H1 (cell line): ENCODE data around the gene MYO5B. TPM values are rescaled to one million over a fixed set of nuclear protein-coding genes. Genes with fewer than 3 reads are reported as not detected.

ENCODE experiments used
- CTCF ChIA-PET: fragments of 300-600 bp; sonication (Branson Sonifier 250); formaldehyde crosslinking; loops from one replicate; lab custom pipeline; 2021; ENCODE audit not compliant: partially characterized antibody; lab: Charles Lee
- POLR2A ChIA-PET: fragments of 300-600 bp; sonication (Branson Sonifier 250); formaldehyde crosslinking; loops from one replicate; lab custom pipeline; 2021; ENCODE audit warnings: inconsistent platforms; ENCODE audit not compliant: partially characterized antibody; lab: Charles Lee
- DNase-seq, 2 experiments: peaks; one replicate each; pipeline versions ENCODE4 v3.0.0 to v3.0.0-alpha.2; 2010 to 2022; ENCODE audit warnings: low spot score in 2 of 2, low read depth in 1 of 2, mixed read lengths in 1 of 2
- FAIRE-seq: peaks from 2 replicates; lab custom pipeline; 2011; peaks lifted over from hg19 to GRCh38; lab: Jason Lieb, UNC
- H2AFZ ChIP-seq: 2 replicates; pipeline ENCODE4 v1.8.1; 2012; ENCODE audit warnings: low read length, inconsistent platforms
- H2AK5ac ChIP-seq: 2 replicates; pipeline ENCODE4 v1.6.1; 2013; ENCODE audit warnings: low read depth, low read length
- H2BK120ac ChIP-seq: replicated peaks from 2 replicates; pipeline ENCODE3; 2013; ENCODE audit warnings: low read depth, low read length, inconsistent platforms
- H2BK12ac ChIP-seq: 2 replicates; pipeline ENCODE4 v1.6.1; 2013; ENCODE audit warnings: low read depth, low read length
- H2BK15ac ChIP-seq: 2 replicates; pipeline ENCODE4 v1.6.1; 2013; ENCODE audit warnings: low read length
- H2BK20ac ChIP-seq: 2 replicates; pipeline ENCODE4 v1.6.1; 2013; ENCODE audit warnings: low read length
- H2BK5ac ChIP-seq: 2 replicates; pipeline ENCODE4 v1.6.1; 2013; ENCODE audit warnings: low read depth, low read length
- H3K14ac ChIP-seq: 2 replicates; pipeline ENCODE4 v1.6.1; 2013; ENCODE audit warnings: inconsistent platforms; ENCODE audit not compliant: insufficient read length
- H3K18ac ChIP-seq: 2 replicates; pipeline ENCODE4 v1.6.1; 2013; ENCODE audit warnings: low read length; ENCODE audit errors: extremely low read depth
- H3K23ac ChIP-seq: 2 replicates; pipeline ENCODE4 v1.6.1; 2013; ENCODE audit warnings: inconsistent platforms; ENCODE audit not compliant: insufficient read length
- H3K23me2 ChIP-seq: 2 replicates; pipeline ENCODE4 v1.6.1; 2013; ENCODE audit warnings: low read depth, low read length
- H3K27ac ChIP-seq: 2 replicates; pipeline ENCODE4 v1.6.1; 2011; ENCODE audit warnings: low read depth, low read length, inconsistent platforms
- H3K27me3 ChIP-seq, 4 experiments: replicated peaks in 1 of 4; 1 replicate in 1 of 4; 2 replicates in 3 of 4; pipeline versions ENCODE4 v1.6.1 to v1.8.1; 2011 to 2013; ENCODE audit warnings: low read length in 3 of 4, mild to moderate bottlenecking in 3 of 4, inconsistent platforms in 2 of 4, mixed read lengths in 2 of 4, moderate library complexity in 1 of 4; ENCODE audit not compliant: control insufficient read depth in 3 of 4, insufficient read depth in 3 of 4; ENCODE audit errors: extremely low read depth in 1 of 4
- H3K36me3 ChIP-seq, 4 experiments: 2 replicates each; pipeline versions ENCODE4 v1.6.1 to v1.8.1; 2011 to 2013; ENCODE audit warnings: mild to moderate bottlenecking in 4 of 4, low read length in 3 of 4, moderate library complexity in 2 of 4, control low read depth in 1 of 4, inconsistent platforms in 1 of 4; ENCODE audit not compliant: insufficient read depth in 4 of 4, control insufficient read depth in 2 of 4
- H3K4ac ChIP-seq: replicated peaks from 2 replicates; pipeline ENCODE3; 2013; ENCODE audit warnings: low read length, low read depth, mixed read lengths, inconsistent platforms; ENCODE audit not compliant: insufficient read length
- H3K4me1 ChIP-seq, 4 experiments: replicated peaks in 1 of 4; 1 replicate in 1 of 4; 2 replicates in 3 of 4; pipeline versions ENCODE4 v1.6.1 to v1.8.1; 2011 to 2013; ENCODE audit warnings: low read length in 3 of 4, inconsistent platforms in 2 of 4, mixed read lengths in 1 of 4; ENCODE audit not compliant: insufficient read depth in 4 of 4, control insufficient read depth in 3 of 4
- H3K4me2 ChIP-seq, 2 experiments: 2 replicates each; pipeline versions ENCODE4 v1.6.1 to v1.8.1; 2011 to 2013; ENCODE audit warnings: low read depth in 2 of 2, low read length in 2 of 2, control low read depth in 1 of 2, inconsistent platforms in 1 of 2, mild to moderate bottlenecking in 1 of 2; ENCODE audit not compliant: insufficient read depth in 1 of 2
- H3K4me3 ChIP-seq, 4 experiments: fragments of 200-600, 300-600 bp in 1 of 4; sonication (generic), shearing (Covaris generic), sonication (Bioruptor Twin) in 1 of 4; 2 replicates each; pipeline versions ENCODE4 v1.5.1 to v1.8.1; 2011 to 2016; ENCODE audit warnings: low read length in 4 of 4, low read depth in 3 of 4, control low read depth in 2 of 4, inconsistent platforms in 2 of 4, mild to moderate bottlenecking in 2 of 4, mixed read lengths in 1 of 4, moderate library complexity in 1 of 4; ENCODE audit not compliant: insufficient read depth in 2 of 4; ENCODE audit errors: extremely low read depth in 1 of 4
- H3K56ac ChIP-seq: replicated peaks from 2 replicates; pipeline ENCODE3; 2013; ENCODE audit warnings: low read depth, mild to moderate bottlenecking, mixed read lengths, low read length, inconsistent platforms; ENCODE audit not compliant: insufficient read length
- H3K79me1 ChIP-seq: 2 replicates; pipeline ENCODE4 v1.6.1; 2013; ENCODE audit warnings: low read depth, low read length, control low read depth
- H3K79me2 ChIP-seq, 2 experiments: 2 replicates each; pipeline versions ENCODE4 v1.6.1 to v1.8.1; 2012 to 2013; ENCODE audit warnings: low read length in 2 of 2, mild to moderate bottlenecking in 2 of 2, inconsistent platforms in 1 of 2; ENCODE audit not compliant: insufficient read depth in 2 of 2, control insufficient read depth in 1 of 2
- H3K9ac ChIP-seq, 4 experiments: replicated peaks in 1 of 4; 1 replicate in 1 of 4; 2 replicates in 3 of 4; pipeline versions ENCODE4 v1.6.1 to v1.8.1; 2011 to 2013; ENCODE audit warnings: low read depth in 3 of 4, low read length in 3 of 4, control low read depth in 2 of 4, mild to moderate bottlenecking in 2 of 4, moderate library complexity in 2 of 4, inconsistent platforms in 1 of 4; ENCODE audit errors: extremely low read depth in 1 of 4
- H3K9me3 ChIP-seq, 2 experiments: 2 replicates each; pipeline versions ENCODE4 v1.6.1 to v1.8.1; 2012 to 2013; ENCODE audit warnings: mild to moderate bottlenecking in 2 of 2, moderate library complexity in 2 of 2, control low read depth in 1 of 2, inconsistent platforms in 1 of 2, low read depth in 1 of 2, low read length in 1 of 2, mixed read lengths in 1 of 2; ENCODE audit not compliant: insufficient read depth in 2 of 2
- H4K20me1 ChIP-seq, 2 experiments: replicated peaks in 1 of 2; 2 replicates each; pipeline versions ENCODE3 to v1.8.1; 2011 to 2013; ENCODE audit warnings: inconsistent platforms in 2 of 2, low read length in 2 of 2, mild to moderate bottlenecking in 1 of 2; ENCODE audit not compliant: insufficient read depth in 2 of 2, control insufficient read depth in 1 of 2
- H4K5ac ChIP-seq: 2 replicates; pipeline ENCODE4 v1.6.1; 2013; ENCODE audit warnings: low read length, low read depth, mixed read lengths, inconsistent platforms; ENCODE audit not compliant: insufficient read length
- H4K8ac ChIP-seq: 2 replicates; pipeline ENCODE4 v1.8.0; 2013; ENCODE audit warnings: mild to moderate bottlenecking, moderate library complexity, low read length, inconsistent platforms; ENCODE audit not compliant: insufficient read depth; ENCODE audit errors: extremely low read depth
- H4K91ac ChIP-seq: replicated peaks from 2 replicates; pipeline ENCODE3; 2013; ENCODE audit warnings: low read length, mixed read lengths, inconsistent platforms; ENCODE audit not compliant: insufficient read length
- ATF3 ChIP-seq: IDR thresholded peaks from 2 replicates; pipeline ENCODE4 v1.6.1; 2011; ENCODE audit warnings: low read depth, mild to moderate bottlenecking, low read length; ENCODE audit not compliant: insufficient read depth
- CBX5 ChIP-seq: fragments of 300-800, 300-1000 bp; sonication (generic); IDR thresholded peaks from 2 replicates; pipeline ENCODE4 v1.7.1; 2016; ENCODE audit warnings: antibody characterized with exemption, low read length, low read depth
- CHD2 ChIP-seq: IDR thresholded peaks from 2 replicates; pipeline ENCODE4 v1.6.1; 2012; ENCODE audit warnings: low read length, improper control_type of control experiment
- HDAC2 ChIP-seq, 2 experiments: fragments of 300-600 bp in 1 of 2; sonication (generic) in 1 of 2; IDR thresholded peaks; 2 replicates each; pipeline ENCODE4 v1.6.1; 2011 to 2012; ENCODE audit warnings: low read depth in 2 of 2, low read length in 2 of 2, mild to moderate bottlenecking in 2 of 2, moderate library complexity in 2 of 2, borderline replicate concordance in 1 of 2, inconsistent platforms in 1 of 2
- KDM4A ChIP-seq: IDR thresholded peaks from one replicate; pipeline ENCODE4 v1.7.1; 2012; ENCODE audit warnings: low read depth, mild to moderate bottlenecking, moderate library complexity, low read length, inconsistent platforms; ENCODE audit not compliant: severe bottlenecking
- SIRT6 ChIP-seq: IDR thresholded peaks from one replicate; pipeline ENCODE4 v1.7.1; 2012; ENCODE audit warnings: low read length, inconsistent platforms
- TEAD4 ChIP-seq: IDR thresholded peaks from 2 replicates; pipeline ENCODE4 v1.6.1; 2012; ENCODE audit warnings: low read depth, low read length, inconsistent platforms, mixed read lengths
- WGBS, 2 experiments: shearing (Covaris generic) in 1 of 2; methylation state at CpG; one replicate each; pipeline versions ENCODE4 v1.1.6 to v1.1.7; 2013 to 2015; ENCODE audit warnings: low lambda C conversion rate in 2 of 2, mixed read lengths in 2 of 2, inconsistent platforms in 1 of 2, low coverage in 1 of 2, missing lambda C conversion rate in 1 of 2; ENCODE audit not compliant: insufficient replicate concordance in 2 of 2, insufficient coverage in 1 of 2, insufficient read length in 1 of 2; ENCODE audit errors: extremely low coverage in 1 of 2, missing lambda C conversion rate in 1 of 2; 5-methylcytosine and 5-hydroxymethylcytosine counted together
- polyA plus RNA-seq, 7 experiments: library from polyadenylated mRNA; depleted of rRNA in 3 of 7; stranded (reverse) in 5 of 7; unstranded in 2 of 7; fragments of >200 nt in 5 of 7; fragments of 200-250 nt in 2 of 7; gene quantifications; 1 replicate in 5 of 7; 2 replicates in 1 of 7; 4 replicates in 1 of 7; pipeline versions ENCODE4 v1.2.1 to v1.2.3, GENCODE V29; 2011 to 2013; ENCODE audit warnings: missing spikeins in 2 of 7, mixed read lengths in 2 of 7
- total RNA-seq: library from RNA; stranded (reverse); fragmentation: NEBNext Ultra II Directional; extraction: Animal tissue kit (Norgen Biotek cat#: 25700); gene quantifications from 2 replicates; pipeline ENCODE4 v1.2.1, GENCODE V29; 2021

MYO5B gene
- total and polyA plus RNA-seq, 2 of the 8 experiments (the other 6 are each of a cell fraction or from before 2014, with no cell fraction given): 6.4 to 7.7 TPM

- Histone ChIP-seq H3K36me3 (no peaks in the 10 kb centered on the region), H3K9ac (no peak overlapping the region)
These were observed 284.0 kb downstream of the MYO5B start for GRCh38 chr18:49910986-49911385.

More at GRCh38 chr18:49910986-49911385, 284.0 kb downstream of the MYO5B start:
- WGBS, 2 experiments: 78% methylated on average over 2 of the region's 2 CpGs; no CpG with 5 or more reads in 1 of the 2 experiments
- Histone ChIP-seq H3K18ac (no peak overlapping the region), H3K56ac (no peak overlapping the region), H3K4ac (no peak overlapping the region), H2BK12ac (no peak overlapping the region), H3K27me3 (peaks cover 0 to 2% (median 0%) of the 10 kb centered on the region in 4 experiments; a peak in 3 of 7 replicates), H4K20me1 (no peaks in the 10 kb centered on the region), H2BK20ac (no peak overlapping the region), H3K4me3 (no peak overlapping the region), H4K8ac (no peak overlapping the region), H2BK120ac (no peak overlapping the region), H4K5ac (no peak overlapping the region), H2BK15ac (no peak overlapping the region), H3K79me2 (no peaks in the 10 kb centered on the region), H3K9me3 (peaks cover 0 to 4% of the 10 kb centered on the region in 2 experiments; a peak in 1 of 4 replicates), H3K79me1 (no peaks in the 10 kb centered on the region), H3K14ac (no peak overlapping the region), H2AK5ac (no peak overlapping the region), H2AFZ (no peak overlapping the region), H3K23ac (no peak overlapping the region), H3K4me2 (no peak overlapping the region), H3K23me2 (no peaks in the 10 kb centered on the region), H3K4me1 (no peaks in the 10 kb centered on the region; a peak in 4 of 7 replicates), H2BK5ac (no peak overlapping the region), H4K91ac (no peak overlapping the region), H3K27ac (no peak overlapping the region)
- FAIRE-seq: no peak
- ChIA-PET POLR2A (no interaction called here), CTCF (interaction anchor here (0.9 to 1.4 kb wide), 5 partner anchors 11 to 292 kb away, joined by 3 to 4 read pairs (median 3); no protein-coding TSS in a partner anchor)
- DNase-seq: no peak
- no peak for TF ChIP-seq KDM4A
- no peak for TF ChIP-seq ATF3
- no peak for TF ChIP-seq SIRT6
- no peak for TF ChIP-seq TEAD4
- TF ChIP-seq CHD2: no peak
- TF ChIP-seq HDAC2 (IDR thresholded peaks at IDR 0.05; ENCODE audit: borderline replicate concordance in 1 of 2, low read depth in 2 of 2, low read length in 2 of 2): no peak
- no peak for TF ChIP-seq CBX5
